Mucosa of descending colon (tissue), 3 donors: Measurements from ENCODE around the gene VMA21. TPM values are rescaled to one million over a fixed set of nuclear protein-coding genes. Genes with fewer than 3 reads are reported as not detected.

Source experiments
- ATAC-seq: fragments of 200-7000 bp; cut with Tn5 transposase; one replicate; pipeline ENCODE4 v1.9.1; 2020; ENCODE audit warnings: mild to moderate bottlenecking, moderate library complexity
- DNase-seq, 3 donors: peaks; one replicate each; pipeline ENCODE4 v3.0.0-alpha.2; 2020
- H3K36me3 ChIP-seq: fragments of 200-600 bp; one replicate; pipeline ENCODE4 v1.8.0; 2021; ENCODE audit warnings: low read depth, mild to moderate bottlenecking
- H3K4me1 ChIP-seq: fragments of 200-600 bp; one replicate; pipeline ENCODE4 v1.8.0; 2021; ENCODE audit warnings: low read depth, mild to moderate bottlenecking
- H3K4me3 ChIP-seq: fragments of 200-600 bp; one replicate; pipeline ENCODE4 v1.8.0; 2021; ENCODE audit warnings: mild to moderate bottlenecking
- H3K9me3 ChIP-seq: fragments of 200-600 bp; one replicate; pipeline ENCODE4 v1.8.0; 2021; ENCODE audit warnings: mild to moderate bottlenecking
- CTCF ChIP-seq: fragments of 200-600 bp; IDR thresholded peaks from one replicate; pipeline ENCODE4 v1.8.0; 2022; ENCODE audit warnings: antibody characterized with exemption, mild to moderate bottlenecking
- intact Hi-C, 2 donors: fragments of 100-400 bp; cut with DNase I in 1 of 2; cut with micrococcal nuclease in 1 of 2; formaldehyde crosslinking; loops; one replicate each; pipeline versions ENCODE4 v1.11.0 to v1.11.1; 2022; cut with DNase I, micrococcal nuclease
- total RNA-seq, 3 donors: library from RNA; stranded (reverse); fragmentation: NEBNext Ultra II Directional in 2 of 3; extraction: Animal tissue kit (Norgen Biotek cat#: 25700) in 2 of 3; gene quantifications; one replicate each; pipeline versions ENCODE4 v1.2.1 to v1.2.4, GENCODE V29; 2021 to 2023
- donor health status: DM: no; HTN: no; CAD: no; lungs with moderate emphysema.
- donor health status: DM: no; HTN: no; CAD: no.
- donor health status: DM: no; HTN: yes; CAD: no.

The VMA21 gene
- total RNA-seq, 3 donors from 2014 or later: 11.9 to 18.9 (median 16.7) TPM

- no peaks in the 10 kb centered on the region for H3K36me3 ChIP-seq
- ATAC-seq (no peak), DNase-seq (no peak)
- no peaks in the 10 kb centered on the region for H3K9me3 ChIP-seq
- intact Hi-C loops: no loop called here
- H3K4me1 ChIP-seq: no peaks in the 10 kb centered on the region
- no peak overlapping the region for H3K4me3 ChIP-seq
- TF ChIP-seq CTCF: no peak
These were observed 22.8 kb downstream of the VMA21 start for GRCh38 chrX:151419782-151420181.

- ATAC-seq (no peak), DNase-seq (no peak)
- Histone ChIP-seq H3K36me3 (no peaks in the 10 kb centered on the region), H3K4me1 (no peaks in the 10 kb centered on the region), H3K9me3 (no peaks in the 10 kb centered on the region), H3K4me3 (no peak overlapping the region)
- intact Hi-C loops: no loop called here
- no peak for TF ChIP-seq CTCF
These were observed 27.5 kb downstream of the VMA21 start for GRCh38 chrX:151424505-151424904.

GRCh38 chrX:151448509-151448908, 51.5 kb downstream of the VMA21 start:
- ATAC-seq (no peak), DNase-seq (no peak)
- H3K4me3 ChIP-seq: no peak overlapping the region
- intact Hi-C loops: no loop called here
- H3K36me3 ChIP-seq: no peaks in the 10 kb centered on the region
- TF ChIP-seq CTCF: no peak
- H3K9me3 ChIP-seq: no peaks in the 10 kb centered on the region
- no peaks in the 10 kb centered on the region for H3K4me1 ChIP-seq

GRCh38 chrX:151458824-151459223, 61.8 kb downstream of the VMA21 start:
- ATAC-seq (no peak), DNase-seq (no peak)
- Histone ChIP-seq H3K4me1 (no peaks in the 10 kb centered on the region), H3K4me3 (no peak overlapping the region), H3K36me3 (no peaks in the 10 kb centered on the region), H3K9me3 (no peaks in the 10 kb centered on the region)
- intact Hi-C loops: no loop called here
- TF ChIP-seq CTCF: no peak

Other genes starting within 250 kb of the VMA21 start
- not detected for gene GPR50, start 220.6 kb upstream of the VMA21 start, total RNA-seq
- not detected for gene PASD1, start 166.5 kb downstream of the VMA21 start, total RNA-seq